ENCODE results near the gene HLA-DOB.
"Not testable (repeated sequence)": the region's sequence is repeated elsewhere in the genome, so short reads cannot be mapped to it uniquely, and the experiment has no call there.

The HLA-DOB gene

GRCh38 chr6:32807020-32807580 lies 9.7 kb downstream of the HLA-DOB start:
- no peak for DNase-seq

DNA sequence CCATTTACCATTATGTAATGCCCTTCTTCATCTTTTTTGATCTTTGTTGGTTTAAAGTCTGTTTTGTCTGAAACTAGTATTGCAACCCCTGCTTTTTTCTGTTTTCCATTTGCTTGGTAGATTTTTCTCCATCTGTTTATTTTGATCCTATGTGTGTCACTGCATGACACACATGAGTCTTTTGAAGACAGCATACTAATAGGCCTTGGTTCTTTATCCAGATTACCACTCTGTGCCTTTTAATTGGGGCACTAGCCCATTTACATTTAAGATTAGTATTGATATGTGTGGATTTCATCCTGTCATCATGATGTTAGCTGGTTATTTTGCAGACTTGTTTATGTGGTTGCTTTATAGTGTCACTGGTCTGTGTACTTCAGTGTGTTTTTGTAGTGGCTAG lies 11.4 kb downstream of the HLA-DOB start:
- DNase-seq: not testable (repeated sequence)

- DNase-seq: no peak
These were observed 13.4 kb downstream of the HLA-DOB start for GRCh38 chr6:32803416-32803815.

DNA sequence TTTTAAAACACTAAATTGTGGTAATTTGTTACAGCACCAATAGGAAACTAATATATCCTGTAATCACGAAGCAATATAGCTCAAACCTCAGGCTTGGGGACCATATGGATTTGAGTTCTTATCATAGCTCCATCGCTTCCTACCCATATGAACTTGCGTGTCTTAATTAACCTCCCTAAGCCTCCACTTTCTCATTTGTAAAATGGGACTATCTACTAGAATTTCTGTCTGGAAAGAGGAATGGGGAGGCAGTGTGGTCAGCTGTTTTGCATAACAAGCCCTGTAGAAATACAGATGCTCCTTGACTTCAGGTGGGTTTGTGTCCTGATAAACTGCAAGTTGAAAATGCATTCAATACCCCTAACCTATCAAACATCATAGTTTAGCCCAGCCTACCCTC lies 17.1 kb downstream of the HLA-DOB start:
- no peak for DNase-seq

GRCh38 chr6:32799168-32799567 lies 17.6 kb downstream of the HLA-DOB start:
- no peak for DNase-seq

- peak; percentile 71 for DNase-seq
These were observed 19.7 kb downstream of the HLA-DOB start for GRCh38 chr6:32796848-32797776.

- DNase-seq: no peak
These were observed 22.3 kb downstream of the HLA-DOB start for GRCh38 chr6:32794510-32794909.

DNA sequence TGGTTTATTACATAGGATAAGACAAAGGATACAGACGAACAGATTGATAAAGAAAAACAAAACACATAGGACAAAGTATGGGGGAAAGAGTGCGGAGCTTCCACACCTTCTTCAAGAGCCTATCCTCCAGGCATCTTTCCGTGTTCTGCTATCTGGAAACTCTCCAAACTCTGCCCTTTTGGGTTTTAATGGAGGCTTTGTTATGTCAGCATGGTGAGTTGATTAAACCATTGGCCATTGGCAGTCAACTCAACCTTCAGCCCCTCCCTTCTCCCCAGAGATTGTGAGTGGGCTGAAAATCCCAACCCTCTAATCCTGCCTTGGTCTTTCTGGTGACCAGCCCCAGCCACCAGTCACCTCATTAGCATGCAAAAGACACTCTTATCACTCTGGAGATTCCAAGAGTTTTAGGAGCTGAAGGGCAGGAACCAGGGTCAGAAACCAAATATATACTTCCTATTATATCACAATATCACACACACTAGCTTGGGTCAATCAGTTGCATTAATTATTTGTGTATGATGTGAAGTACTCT lies 23.8 kb downstream of the HLA-DOB start:
- DNase-seq: no peak

DNA sequence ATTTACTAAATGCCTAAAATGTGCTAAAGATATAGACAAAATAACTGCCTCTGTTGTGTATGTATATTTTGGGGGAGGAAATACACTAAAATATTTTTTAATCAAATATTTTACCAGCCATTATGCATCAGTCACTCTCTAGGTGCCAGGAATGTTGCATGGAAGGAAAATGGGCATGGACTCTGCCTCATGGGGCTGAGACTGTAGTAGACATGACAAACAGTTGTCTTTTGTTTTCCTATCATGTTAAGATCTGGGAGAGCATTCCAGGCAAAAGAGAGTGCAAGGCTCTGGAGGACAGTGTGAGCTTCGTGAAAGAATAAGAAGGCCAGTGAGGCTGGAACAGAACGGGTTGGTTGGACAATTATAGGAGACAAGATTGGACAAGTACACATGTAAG lies 26.5 kb downstream of the HLA-DOB start:
- DNase-seq: peak; percentile 21

DNA sequence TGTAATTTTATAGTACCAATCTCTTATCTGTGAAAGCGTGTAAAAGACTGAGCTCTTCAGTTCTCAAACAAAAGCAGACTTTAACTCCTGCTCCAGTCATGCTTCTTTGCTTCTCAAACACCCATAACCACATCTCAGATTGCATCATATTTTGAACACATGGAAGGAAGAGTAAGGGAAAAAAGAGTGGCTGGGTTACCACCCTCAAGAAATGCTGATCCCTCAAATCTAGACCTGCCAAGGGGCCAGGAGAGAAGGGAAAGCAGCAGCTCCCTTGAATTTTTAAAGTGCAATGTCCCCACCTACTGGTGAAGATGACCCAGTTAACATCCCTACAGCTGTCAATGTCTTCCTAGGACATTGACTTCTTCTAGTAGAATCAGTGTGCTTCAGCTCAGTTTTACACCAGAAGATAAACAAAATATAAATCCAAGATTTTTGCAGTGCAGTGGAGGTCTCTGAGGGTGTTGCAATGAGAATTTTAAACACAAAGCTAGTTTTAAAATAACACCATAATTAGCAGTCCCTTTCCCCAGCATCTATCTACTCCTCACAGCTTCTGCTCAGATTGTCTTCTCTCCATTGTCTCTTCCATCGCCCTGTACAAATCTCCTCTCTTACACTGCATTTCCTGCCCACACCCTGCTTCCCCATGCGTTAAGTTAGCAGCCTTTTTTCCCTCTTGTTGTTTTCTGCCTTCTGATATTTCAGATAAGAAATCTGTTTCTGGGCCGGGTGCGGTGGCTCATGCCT lies 30.8 kb downstream of the HLA-DOB start:
- peak; percentile 59 for DNase-seq

DNA sequence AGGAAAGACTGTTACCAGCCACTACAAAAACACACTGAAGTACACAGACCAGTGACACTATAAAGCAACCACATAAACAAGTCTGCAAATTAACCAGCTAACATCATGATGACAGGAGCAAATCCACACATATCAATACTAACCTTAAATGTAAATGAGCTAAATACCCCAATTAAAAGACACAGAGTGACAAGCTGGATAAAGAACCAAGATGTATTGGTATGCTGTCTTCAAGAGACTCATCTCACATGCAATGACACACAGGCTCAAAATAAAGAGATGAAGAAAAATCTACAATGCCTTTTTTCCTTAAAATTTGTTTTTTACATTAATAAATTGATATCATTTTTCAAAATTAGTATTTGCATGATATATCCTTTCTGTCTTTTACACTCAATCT lies 33.9 kb downstream of the HLA-DOB start:
- DNase-seq: not testable (repeated sequence)

DNA sequence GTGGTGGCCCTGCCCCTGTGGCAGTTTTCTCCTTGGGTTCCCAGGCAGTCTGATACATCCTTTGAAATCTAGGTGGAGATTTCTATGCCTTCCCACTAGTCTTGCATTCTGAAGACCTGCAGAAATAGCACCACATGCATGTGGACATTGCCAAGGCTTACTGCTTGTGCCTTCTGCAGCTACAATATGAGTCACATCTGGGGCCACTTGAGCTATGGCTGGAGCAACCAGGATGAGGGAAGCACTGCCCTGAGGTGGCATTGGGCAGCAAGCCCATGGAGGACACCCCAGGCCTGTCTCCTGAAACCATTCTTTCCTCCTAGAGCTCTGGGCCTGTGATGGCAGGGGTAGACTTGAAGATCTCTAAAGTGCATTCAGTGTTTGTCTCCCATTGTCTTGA lies 37.8 kb downstream of the HLA-DOB start:
- DNase-seq: no peak

DNA sequence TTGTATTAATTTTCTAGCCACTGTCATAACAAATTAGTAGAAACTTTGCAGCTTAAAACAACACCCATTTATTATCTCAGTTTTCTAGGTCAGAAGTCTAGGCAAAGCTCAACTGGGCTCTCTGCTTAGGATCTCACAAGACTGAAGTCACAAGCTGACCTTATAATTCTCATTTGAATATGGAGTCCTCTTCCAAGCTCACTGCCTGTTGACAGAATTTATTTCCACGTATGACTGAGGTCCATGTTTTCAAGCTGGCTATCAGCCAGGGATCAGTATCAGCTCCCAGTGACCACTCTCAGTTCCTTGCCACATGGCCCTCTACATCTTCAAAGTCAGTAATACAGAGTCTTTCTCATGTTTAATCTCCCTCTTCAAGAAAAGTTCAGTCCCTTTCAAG lies 41.7 kb downstream of the HLA-DOB start:
- DNase-seq: no peak

- no peak for DNase-seq
These were observed 42.4 kb downstream of the HLA-DOB start for GRCh38 chr6:32774426-32774825.

DNA sequence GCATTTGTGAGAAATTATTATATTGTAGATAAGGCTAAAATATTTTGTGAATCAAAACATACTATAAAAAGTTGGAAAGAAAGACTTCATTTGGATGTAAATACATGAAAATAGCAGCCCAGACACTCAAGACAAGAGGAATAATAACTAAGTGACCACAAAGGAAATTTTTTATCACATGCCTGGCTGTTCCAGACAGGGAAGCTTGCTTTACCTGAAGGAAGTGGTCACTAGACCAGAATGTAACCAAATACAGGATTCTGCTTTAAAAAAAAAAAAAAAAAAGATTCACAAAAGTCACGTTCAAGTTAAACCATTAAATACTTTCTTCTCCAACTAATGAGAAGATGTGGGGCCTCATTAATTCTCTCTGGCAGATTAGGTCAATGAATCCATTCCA lies 44.1 kb downstream of the HLA-DOB start:
- no peak for DNase-seq

GRCh38 chr6:32764048-32764447 lies 52.8 kb downstream of the HLA-DOB start:
- no peak for DNase-seq

DNA sequence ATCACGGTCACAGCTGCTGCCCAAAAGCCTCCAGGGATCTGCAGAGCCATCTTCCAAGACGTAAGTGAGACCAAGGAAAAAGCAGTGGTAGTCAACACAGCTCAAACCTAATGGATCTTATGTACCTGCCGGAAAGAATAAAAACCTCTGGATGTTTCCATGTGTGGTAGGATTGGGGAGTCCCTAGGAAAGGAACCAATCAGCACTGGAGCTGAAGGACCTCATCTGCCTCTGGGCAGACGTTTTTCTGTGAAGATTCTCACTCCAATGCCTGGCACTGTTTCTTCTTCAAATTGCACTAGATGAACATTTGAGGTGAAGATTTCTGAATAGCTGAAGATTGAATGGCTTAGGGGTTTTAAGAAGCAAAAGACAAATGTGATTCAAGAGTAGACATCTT lies 53.4 kb downstream of the HLA-DOB start, which contains the start of gene HLA-DQB2:
HLA-DQB2 (minus strand) TSS at position 112 of the 400 bp plus-strand sequence; CDS start at position 50, 62 bp downstream.
- DNase-seq: no peak

Measured in EL (cell line).